Liver (tissue), 9 donors: ENCODE measurements around the gene SEMA4C. TPM values are rescaled to one million over a fixed set of nuclear protein-coding genes. Genes with fewer than 3 reads are reported as not detected.

Source experiments
- DNase-seq: peaks from one replicate; pipeline ENCODE4 v3.0.0-alpha.2; 2017; ENCODE audit warnings: low spot score
- H3K27ac ChIP-seq, 2 donors: one replicate each; pipeline ENCODE4 v1.7.0; 2013; ENCODE audit warnings: inconsistent platforms in 2 of 2, low read length in 2 of 2, control low read depth in 1 of 2, low read depth in 1 of 2, mild to moderate bottlenecking in 1 of 2
- H3K27me3 ChIP-seq, 4 donors: one replicate each; pipeline versions ENCODE4 v1.6.1 to v1.7.0; 2013; ENCODE audit warnings: low read length in 3 of 4, inconsistent platforms in 1 of 4, mild to moderate bottlenecking in 1 of 4, moderate library complexity in 1 of 4; ENCODE audit not compliant: control insufficient read depth in 4 of 4, insufficient read depth in 4 of 4
- H3K36me3 ChIP-seq, 4 donors: one replicate each; pipeline versions ENCODE4 v1.6.1 to v1.7.0; 2013; ENCODE audit warnings: low read length in 3 of 4, mild to moderate bottlenecking in 3 of 4, low read depth in 1 of 4, moderate library complexity in 1 of 4; ENCODE audit not compliant: control insufficient read depth in 4 of 4, insufficient read depth in 3 of 4
- H3K4me1 ChIP-seq, 4 donors: one replicate each; pipeline versions ENCODE4 v1.6.1 to v1.7.0; 2013; ENCODE audit warnings: low read length in 3 of 4, mild to moderate bottlenecking in 3 of 4, moderate library complexity in 1 of 4; ENCODE audit not compliant: control insufficient read depth in 4 of 4, insufficient read depth in 4 of 4
- H3K4me3 ChIP-seq, 3 donors: one replicate each; pipeline versions ENCODE4 v1.6.1 to v1.7.0; 2013; ENCODE audit warnings: low read length in 3 of 3, control low read depth in 1 of 3, low read depth in 1 of 3, mild to moderate bottlenecking in 1 of 3
- H3K9ac ChIP-seq, 2 donors: one replicate each; pipeline ENCODE4 v1.7.0; 2013; ENCODE audit warnings: low read length in 2 of 2, mild to moderate bottlenecking in 2 of 2, moderate library complexity in 2 of 2, control low read depth in 1 of 2, low read depth in 1 of 2
- H3K9me3 ChIP-seq, 4 donors: one replicate each; pipeline versions ENCODE4 v1.6.1 to v1.7.0; 2013; ENCODE audit warnings: low read length in 3 of 4; ENCODE audit not compliant: control insufficient read depth in 4 of 4
- EGR1 ChIP-seq, 2 donors: IDR thresholded peaks; 2 replicates each; pipeline ENCODE4 v1.6.1; 2016 to 2018; ENCODE audit warnings: antibody characterized with exemption in 2 of 2, low read depth in 2 of 2
- HNF4A ChIP-seq, 2 donors: conservative IDR thresholded peaks; 2 replicates each; pipeline ENCODE4 v1.6.1; 2016; ENCODE audit warnings: antibody characterized with exemption in 2 of 2, mild to moderate bottlenecking in 2 of 2
- HNF4G ChIP-seq: IDR thresholded peaks from 2 replicates; pipeline ENCODE4 v1.6.1; 2016; ENCODE audit warnings: antibody characterized with exemption
- JUND ChIP-seq, 2 donors: IDR thresholded peaks; 2 replicates each; pipeline ENCODE4 v1.6.1; 2016; ENCODE audit warnings: antibody characterized with exemption in 2 of 2
- NR2F2 ChIP-seq: IDR thresholded peaks from 2 replicates; pipeline ENCODE4 v1.6.1; 2016; ENCODE audit warnings: antibody characterized with exemption
- RAD21 ChIP-seq, 2 donors: IDR thresholded peaks; 2 replicates each; pipeline ENCODE4 v1.6.1; 2016; ENCODE audit warnings: antibody characterized with exemption in 2 of 2, mild to moderate bottlenecking in 2 of 2
- RXRA ChIP-seq, 2 donors: IDR thresholded peaks; 2 replicates each; pipeline ENCODE4 v1.6.1; 2017 to 2018; ENCODE audit warnings: antibody characterized with exemption in 2 of 2, mild to moderate bottlenecking in 1 of 2
- SP1 ChIP-seq: IDR thresholded peaks from 2 replicates; pipeline ENCODE4 v1.6.1; 2018; ENCODE audit warnings: antibody characterized with exemption, mild to moderate bottlenecking
- YY1 ChIP-seq: IDR thresholded peaks from 2 replicates; pipeline ENCODE4 v1.6.1; 2016; ENCODE audit warnings: antibody characterized with exemption, mild to moderate bottlenecking
- WGBS: extraction: QIAGEN DNeasy Blood & Tissue Kit; methylation state at CpG from one replicate; pipeline ENCODE4 v1.1.7; 2013; 5-methylcytosine and 5-hydroxymethylcytosine counted together
- polyA plus RNA-seq, 2 donors: library from polyadenylated mRNA; stranded (reverse) in 1 of 2; unstranded in 1 of 2; fragments of 200-250 nt in 1 of 2; fragments of >200 nt in 1 of 2; fragmentation: Nextera tagmentation in 1 of 2; extraction: Ambion mirVana in 1 of 2; gene quantifications; one replicate each; pipeline versions ENCODE4 v1.2.1 to v1.2.3, GENCODE V29; 2013 to 2015
- total RNA-seq, 2 donors: library from RNA; depleted of rRNA; stranded (reverse); fragments of >200 nt; gene quantifications; one replicate each; pipeline ENCODE4 v1.2.3, GENCODE V29; 2014
- TF ChIP-seq, protein P1 (sequence below): IDR thresholded peaks from 2 replicates; pipeline ENCODE4 v1.6.1; 2016; ENCODE audit warnings: antibody characterized with exemption
- TF ChIP-seq, protein P2 (sequence below): IDR thresholded peaks from 2 replicates; pipeline ENCODE4 v1.6.1; 2016; ENCODE audit warnings: antibody characterized with exemption, mild to moderate bottlenecking
- TF ChIP-seq, protein P3 (sequence below): fragments of 150-350 bp; IDR thresholded peaks from 2 replicates; pipeline ENCODE4 v1.5.1; 2017; ENCODE audit warnings: improper control_type of control experiment, low read depth, low read length; ENCODE audit not compliant: missing input control
- donor health status: healthy.
- donor health status: healthy.
- donor health status: healthy.
- donor health status: healthy.
- donor health status: healthy.

The SEMA4C gene
- total and polyA plus RNA-seq, 4 donors, result 3.7 to 23.2 (median 13.2) TPM

DNA sequence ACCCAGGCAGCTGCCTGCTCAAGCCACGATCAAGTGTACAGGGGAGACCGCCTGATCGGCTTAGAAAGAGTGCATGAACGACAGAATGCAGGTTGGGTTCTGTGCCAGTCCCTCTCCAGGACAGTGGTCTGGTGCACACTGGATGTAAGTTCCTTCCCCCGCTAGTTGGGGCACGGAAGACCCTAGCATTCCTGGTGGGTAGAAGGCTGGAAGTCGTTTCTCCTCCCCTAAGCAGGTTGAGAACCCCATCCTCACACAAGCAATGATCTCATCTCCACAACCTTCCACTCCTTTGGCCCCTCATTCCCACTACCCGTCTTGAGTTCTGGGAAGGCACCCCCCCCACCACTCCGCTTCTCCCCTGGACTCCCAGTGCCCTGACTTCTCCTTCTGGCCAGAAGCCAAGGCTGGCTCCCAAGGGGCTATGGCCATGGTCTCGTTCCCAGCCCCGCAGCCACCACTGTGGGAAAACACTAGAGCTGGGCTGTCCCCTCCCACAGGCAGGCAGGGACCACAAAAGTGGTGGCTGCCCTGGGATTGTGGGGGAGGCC is 10.7 kb downstream of the SEMA4C start:
- peaks cover 12 to 58% (median 43%) of the 10 kb centered on the region in 4 donors for H3K4me1 ChIP-seq
- WGBS, result 74% methylated on average over 11 of the region's 11 CpGs
- no peak overlapping the region for H3K9ac ChIP-seq
- H3K4me3 ChIP-seq, result no peak overlapping the region
- TF ChIP-seq, protein P1, sequence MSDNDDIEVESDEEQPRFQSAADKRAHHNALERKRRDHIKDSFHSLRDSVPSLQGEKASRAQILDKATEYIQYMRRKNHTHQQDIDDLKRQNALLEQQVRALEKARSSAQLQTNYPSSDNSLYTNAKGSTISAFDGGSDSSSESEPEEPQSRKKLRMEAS, result no peak
- TF ChIP-seq HNF4A (conservative IDR thresholded peaks at IDR 0.05) (no peak), NR2F2 (no peak), EGR1 (IDR thresholded peaks at IDR 0.05; ENCODE audit: low read depth in 2 of 2) (no peak), SP1 (no peak)
- TF ChIP-seq, protein P2, sequence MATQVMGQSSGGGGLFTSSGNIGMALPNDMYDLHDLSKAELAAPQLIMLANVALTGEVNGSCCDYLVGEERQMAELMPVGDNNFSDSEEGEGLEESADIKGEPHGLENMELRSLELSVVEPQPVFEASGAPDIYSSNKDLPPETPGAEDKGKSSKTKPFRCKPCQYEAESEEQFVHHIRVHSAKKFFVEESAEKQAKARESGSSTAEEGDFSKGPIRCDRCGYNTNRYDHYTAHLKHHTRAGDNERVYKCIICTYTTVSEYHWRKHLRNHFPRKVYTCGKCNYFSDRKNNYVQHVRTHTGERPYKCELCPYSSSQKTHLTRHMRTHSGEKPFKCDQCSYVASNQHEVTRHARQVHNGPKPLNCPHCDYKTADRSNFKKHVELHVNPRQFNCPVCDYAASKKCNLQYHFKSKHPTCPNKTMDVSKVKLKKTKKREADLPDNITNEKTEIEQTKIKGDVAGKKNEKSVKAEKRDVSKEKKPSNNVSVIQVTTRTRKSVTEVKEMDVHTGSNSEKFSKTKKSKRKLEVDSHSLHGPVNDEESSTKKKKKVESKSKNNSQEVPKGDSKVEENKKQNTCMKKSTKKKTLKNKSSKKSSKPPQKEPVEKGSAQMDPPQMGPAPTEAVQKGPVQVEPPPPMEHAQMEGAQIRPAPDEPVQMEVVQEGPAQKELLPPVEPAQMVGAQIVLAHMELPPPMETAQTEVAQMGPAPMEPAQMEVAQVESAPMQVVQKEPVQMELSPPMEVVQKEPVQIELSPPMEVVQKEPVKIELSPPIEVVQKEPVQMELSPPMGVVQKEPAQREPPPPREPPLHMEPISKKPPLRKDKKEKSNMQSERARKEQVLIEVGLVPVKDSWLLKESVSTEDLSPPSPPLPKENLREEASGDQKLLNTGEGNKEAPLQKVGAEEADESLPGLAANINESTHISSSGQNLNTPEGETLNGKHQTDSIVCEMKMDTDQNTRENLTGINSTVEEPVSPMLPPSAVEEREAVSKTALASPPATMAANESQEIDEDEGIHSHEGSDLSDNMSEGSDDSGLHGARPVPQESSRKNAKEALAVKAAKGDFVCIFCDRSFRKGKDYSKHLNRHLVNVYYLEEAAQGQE, result no peak
- TF ChIP-seq, protein P3, sequence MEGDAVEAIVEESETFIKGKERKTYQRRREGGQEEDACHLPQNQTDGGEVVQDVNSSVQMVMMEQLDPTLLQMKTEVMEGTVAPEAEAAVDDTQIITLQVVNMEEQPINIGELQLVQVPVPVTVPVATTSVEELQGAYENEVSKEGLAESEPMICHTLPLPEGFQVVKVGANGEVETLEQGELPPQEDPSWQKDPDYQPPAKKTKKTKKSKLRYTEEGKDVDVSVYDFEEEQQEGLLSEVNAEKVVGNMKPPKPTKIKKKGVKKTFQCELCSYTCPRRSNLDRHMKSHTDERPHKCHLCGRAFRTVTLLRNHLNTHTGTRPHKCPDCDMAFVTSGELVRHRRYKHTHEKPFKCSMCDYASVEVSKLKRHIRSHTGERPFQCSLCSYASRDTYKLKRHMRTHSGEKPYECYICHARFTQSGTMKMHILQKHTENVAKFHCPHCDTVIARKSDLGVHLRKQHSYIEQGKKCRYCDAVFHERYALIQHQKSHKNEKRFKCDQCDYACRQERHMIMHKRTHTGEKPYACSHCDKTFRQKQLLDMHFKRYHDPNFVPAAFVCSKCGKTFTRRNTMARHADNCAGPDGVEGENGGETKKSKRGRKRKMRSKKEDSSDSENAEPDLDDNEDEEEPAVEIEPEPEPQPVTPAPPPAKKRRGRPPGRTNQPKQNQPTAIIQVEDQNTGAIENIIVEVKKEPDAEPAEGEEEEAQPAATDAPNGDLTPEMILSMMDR, result no peak
- peaks cover 3 to 20% (median 8%) of the 10 kb centered on the region in 4 donors for H3K36me3 ChIP-seq
- DNase-seq, result no peak
- H3K9me3 ChIP-seq, result no peaks in the 10 kb centered on the region
- H3K27ac ChIP-seq, result peak overlapping the region; percentile 45 to 63
- no peaks in the 10 kb centered on the region for H3K27me3 ChIP-seq

DNA sequence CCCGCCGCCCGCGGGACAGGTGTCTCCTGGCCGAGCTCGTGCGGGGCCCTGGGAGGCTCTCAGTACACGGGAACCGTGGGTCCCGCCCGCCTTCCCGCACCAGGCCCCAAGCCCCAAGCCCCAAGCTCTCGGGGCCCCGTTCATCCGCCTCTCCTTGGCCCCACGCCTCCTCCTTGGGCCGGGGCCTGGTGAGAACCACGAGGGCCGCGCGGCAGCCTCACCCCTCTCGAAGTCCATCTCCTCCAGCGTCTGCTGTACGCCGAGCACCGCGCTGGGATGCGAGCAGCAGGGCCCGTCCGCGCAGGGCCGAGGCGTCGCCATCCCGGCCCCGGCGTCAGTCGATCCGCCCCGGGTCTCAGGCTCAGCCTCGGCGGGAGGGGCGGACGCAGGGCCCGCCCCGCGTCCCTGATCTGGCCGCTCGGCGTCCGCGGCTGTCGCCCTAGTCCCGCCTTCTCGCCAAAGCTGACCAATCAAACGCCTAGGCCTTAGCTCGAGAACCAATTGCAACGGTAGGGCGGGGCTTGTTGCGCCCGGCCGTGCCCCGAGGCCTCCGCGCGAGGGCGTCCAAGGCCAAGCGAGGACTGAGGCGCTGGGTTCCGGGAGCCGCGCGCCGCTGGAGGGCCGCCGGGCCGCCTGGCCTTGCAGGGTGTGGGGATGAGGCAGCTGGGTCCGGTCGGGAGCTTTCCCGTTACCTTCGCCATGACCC is 12.1 kb downstream of the SEMA4C start, which contains the start of gene ANKRD39:
Gene ANKRD39, minus strand, starts transcription at position 350 of the 706 bp plus-strand sequence. Its CDS starts 29 bp downstream, at position 321.
- H3K9me3 ChIP-seq, result no peaks in the 10 kb centered on the region
- peak within 1 kb of the TSS; percentile 11 to 53 for H3K9ac ChIP-seq
- peak within 1 kb of the TSS; percentile 58 to 75 for H3K27ac ChIP-seq
- H3K4me1 ChIP-seq, result peaks cover 12 to 50% (median 36%) of the 10 kb centered on the region in 4 donors
- TF ChIP-seq HNF4A (conservative IDR thresholded peaks at IDR 0.05) (no peak), RAD21 (IDR thresholded peaks at IDR 0.05) (peak; percentile 75 to 76), EGR1 (IDR thresholded peaks at IDR 0.05; ENCODE audit: low read depth in 2 of 2) (no peak), SP1 (peak; percentile 86), JUND (IDR thresholded peaks at IDR 0.05) (no peak), YY1 (peak; percentile 63), HNF4G (no peak), RXRA (IDR thresholded peaks at IDR 0.05) (peak in 1 of 2 donors; percentile 58)
- TF ChIP-seq, protein P3, result peak; percentile 80
- WGBS, result under 1% methylated on average over 81 of the region's 81 CpGs
- peak within 1 kb of the TSS; percentile 61 to 82 (median 67) for H3K4me3 ChIP-seq
- H3K27me3 ChIP-seq, result no peaks in the 10 kb centered on the region
- peaks cover 3 to 13% (median 11%) of the 10 kb centered on the region in 4 donors for H3K36me3 ChIP-seq
- DNase-seq, result peak; percentile 98
